ENCODE results near the gene TTYH2. TPM values are rescaled to one million over a fixed set of nuclear protein-coding genes. Genes with fewer than 3 reads are reported as not detected.
"Not testable (repeated sequence)": the region's sequence is repeated elsewhere in the genome, so short reads cannot be mapped to it uniquely, and the experiment has no call there.

Gene TTYH2
- total RNA-seq, 1 experiment from 2014 or later: 1.3 TPM

DNA sequence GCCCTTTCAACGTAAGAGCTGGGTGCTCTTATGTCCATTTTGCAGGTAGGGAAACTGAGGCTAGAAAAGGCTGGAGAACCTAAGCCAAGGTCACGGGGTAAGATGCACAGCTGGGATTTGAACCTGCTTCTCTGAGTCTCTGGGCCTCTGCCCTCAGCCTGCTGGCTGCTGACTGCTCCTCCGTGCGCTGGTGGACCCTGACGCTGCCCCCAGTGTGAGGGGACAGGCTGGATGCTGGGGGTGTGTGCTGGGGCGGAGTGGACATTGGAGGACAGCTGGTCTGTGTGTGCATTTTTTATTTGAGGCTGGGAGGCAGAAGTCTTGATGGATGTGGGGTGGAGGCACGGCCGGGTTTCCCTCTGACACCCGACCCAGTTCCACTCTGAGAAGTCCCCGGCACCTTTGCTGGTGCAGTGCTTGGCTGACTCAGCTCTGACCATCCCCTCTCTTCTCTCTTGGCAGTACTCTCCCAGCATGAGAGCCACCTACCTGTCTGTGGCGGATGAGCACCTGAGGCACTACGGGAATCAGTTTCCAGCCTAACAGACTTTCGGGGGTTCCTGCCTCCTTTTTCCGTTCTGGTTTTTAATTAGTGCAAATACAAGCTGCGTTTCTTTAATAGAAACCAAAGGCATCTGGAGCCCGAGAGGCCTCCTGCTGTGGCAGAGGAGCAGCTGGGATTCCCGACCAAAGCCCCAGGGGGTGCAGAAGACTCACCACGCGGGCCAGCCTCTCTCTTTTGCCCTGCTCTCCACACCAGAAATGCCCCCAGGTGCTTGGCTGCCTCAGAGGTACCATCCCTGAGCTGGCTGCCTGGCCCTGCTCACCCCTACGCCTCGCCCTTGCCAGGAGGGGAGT, 46.5 kb downstream of the TTYH2 start:
- DNase-seq (ENCODE audit: low spot score): peak; percentile 29

DNA sequence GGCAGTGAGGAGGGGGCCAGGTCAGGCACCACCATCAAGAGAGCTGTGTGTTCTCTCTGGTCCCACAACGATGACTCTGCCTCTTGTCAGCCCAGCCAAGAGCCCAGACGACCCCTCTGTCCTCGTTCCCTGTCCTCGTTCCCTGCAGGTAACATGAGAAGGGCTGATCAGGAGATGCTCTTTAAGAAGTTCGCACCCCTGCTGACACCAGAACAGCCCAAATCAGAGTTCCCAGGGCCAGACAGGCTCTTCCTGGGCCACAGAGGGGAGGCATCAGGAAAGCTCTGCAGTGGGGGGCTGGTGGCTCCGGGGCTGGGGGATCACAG, 47.1 kb downstream of the TTYH2 start:
- DNase-seq (ENCODE audit: low spot score): no peak

DNA sequence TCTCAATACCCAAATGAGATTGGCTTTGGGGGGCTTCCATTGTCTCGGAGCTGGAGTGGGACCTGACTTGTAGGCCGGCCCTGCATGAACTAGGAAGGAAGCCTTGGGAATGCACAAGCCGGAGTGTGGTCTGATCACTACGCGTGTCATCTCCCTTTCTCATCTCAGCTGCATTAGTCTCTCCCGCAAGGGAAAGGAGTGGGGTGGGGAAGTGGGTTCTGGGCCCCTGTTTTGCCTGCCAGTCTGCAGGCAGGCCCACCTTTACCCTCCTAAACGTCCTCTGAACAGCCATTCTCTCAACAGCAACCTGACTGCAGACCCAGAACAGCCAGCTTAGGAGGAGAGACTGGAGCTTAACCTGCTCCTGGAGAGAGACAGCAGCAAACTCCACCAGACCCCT, 49.2 kb downstream of the TTYH2 start:
- DNase-seq (ENCODE audit: low spot score): no peak

DNA sequence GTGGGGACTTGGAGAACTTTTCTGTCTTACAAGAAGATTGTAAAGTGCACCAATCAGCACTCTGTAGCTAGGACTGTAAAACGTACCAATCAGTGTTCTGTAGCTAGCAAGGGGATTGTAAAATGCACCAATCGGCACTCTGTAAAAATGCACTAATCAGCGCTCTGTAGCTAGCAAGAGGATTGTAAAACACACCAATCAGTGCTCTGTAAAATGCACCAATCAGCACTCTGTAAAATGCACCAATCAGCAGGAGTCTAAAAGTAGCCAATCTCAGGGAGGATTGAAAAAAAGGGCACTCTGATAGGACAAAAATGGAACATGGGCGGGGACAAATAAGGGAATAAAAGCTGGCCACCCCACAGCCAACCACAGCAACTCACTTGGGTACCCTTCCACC, 53.7 kb downstream of the TTYH2 start:
- DNase-seq (ENCODE audit: low spot score): not testable (repeated sequence)

DNA sequence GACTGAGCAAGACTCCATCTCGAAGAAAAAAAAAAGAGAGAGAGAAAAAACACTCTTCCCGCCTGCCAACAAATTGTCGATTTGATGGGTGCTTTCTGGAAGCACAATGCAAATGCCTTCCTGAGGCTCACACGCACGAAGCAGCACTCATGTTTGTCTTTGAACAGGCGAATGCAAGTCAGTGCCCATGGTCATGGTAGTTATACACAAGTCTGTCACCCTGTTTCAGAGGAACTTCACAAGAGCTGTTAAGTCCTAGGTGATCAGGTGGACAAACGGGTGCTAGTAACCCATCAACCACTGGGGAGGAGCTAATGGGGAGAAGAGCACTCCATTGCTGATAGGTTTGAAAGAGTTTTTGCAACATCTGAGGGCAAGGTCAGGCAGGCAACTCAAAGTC, 54.2 kb downstream of the TTYH2 start:
- DNase-seq (ENCODE audit: low spot score): no peak

DNA sequence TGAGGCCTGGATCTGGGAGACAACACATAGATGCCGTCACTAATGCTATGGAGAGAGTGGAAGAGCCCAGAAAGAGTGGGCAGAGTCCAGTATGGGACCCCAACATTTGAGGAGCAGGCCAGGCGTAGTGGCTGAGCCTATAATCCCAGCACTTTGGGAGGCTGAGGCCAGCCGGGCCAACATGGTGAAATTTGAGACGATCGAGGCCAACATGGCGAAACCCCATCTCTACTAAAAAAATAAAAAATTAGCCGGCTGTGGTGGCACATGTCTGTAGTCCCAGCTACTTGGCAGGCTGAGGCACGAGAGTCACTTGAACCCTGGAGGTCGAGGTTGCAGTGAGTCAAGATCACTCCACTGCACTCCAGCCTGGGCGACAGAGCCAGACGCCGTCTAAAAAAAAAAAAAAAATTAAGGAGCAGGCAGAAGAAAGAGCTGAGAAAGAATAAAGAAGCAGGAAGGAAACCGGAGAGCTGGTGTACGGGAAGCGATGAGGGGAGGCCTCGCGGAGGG, 54.7 kb downstream of the TTYH2 start:
- DNase-seq (ENCODE audit: low spot score): no peak

DNA sequence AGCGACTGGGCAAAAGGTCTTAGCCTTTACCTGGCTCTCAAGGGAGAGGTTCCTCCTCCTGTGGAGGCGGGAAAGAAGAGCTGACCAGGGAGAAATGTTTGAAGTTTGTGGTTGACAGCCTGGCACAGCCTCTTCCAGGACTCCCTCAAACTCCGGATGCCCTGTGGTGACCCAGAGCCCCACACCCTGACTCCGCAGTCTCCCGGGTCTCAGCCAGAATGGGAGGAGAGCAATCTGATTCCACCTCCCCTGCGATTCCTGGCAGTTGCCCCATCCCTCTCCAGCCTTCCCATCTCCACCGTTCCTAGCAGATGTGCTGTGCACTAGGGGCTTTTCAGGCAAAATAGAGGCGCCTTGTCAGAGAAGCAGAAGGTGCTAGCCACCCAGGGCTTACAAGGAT, 55.2 kb downstream of the TTYH2 start:
- peak; percentile 44 for DNase-seq (ENCODE audit: low spot score)

DNA sequence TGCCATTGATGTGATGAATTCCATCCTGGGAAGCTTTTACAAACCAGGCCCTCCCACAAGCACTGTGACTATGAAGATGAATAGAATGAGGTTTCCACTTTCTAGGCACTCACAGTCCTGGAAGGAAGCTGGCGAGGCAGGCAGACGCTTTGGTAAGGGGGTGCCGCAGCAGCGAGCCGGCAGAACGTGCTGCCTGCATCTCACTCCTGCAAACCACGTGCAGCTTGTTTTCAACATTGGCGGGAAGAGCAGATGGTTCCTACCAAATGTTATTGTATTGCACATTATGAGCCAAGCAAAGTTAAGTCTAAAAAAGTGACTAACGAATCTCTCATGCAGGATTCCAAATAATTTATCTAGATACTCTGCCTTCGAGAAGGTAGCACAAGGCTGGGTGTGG, 57.0 kb downstream of the TTYH2 start:
- DNase-seq (ENCODE audit: low spot score): no peak

DNA sequence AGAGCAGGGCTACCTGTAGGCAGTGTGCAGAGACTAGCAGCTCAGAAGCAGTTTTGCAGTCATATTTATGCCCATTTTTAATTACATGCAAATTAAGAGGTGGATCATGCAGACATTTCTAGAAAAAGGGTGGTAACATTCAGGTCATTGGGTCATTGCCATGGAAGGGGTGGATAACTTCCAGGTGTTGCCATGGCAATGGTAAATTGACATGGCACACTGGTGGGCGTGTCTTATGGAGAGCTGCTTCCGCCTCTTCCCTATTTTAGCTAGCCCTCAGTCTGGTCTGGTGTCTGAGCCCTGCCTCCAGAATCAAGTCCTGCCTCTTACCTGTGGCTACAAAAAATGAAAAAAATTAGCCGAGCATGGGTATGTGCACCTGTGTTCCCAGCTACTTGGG, 57.9 kb downstream of the TTYH2 start:
- DNase-seq (ENCODE audit: low spot score): no peak

DNA sequence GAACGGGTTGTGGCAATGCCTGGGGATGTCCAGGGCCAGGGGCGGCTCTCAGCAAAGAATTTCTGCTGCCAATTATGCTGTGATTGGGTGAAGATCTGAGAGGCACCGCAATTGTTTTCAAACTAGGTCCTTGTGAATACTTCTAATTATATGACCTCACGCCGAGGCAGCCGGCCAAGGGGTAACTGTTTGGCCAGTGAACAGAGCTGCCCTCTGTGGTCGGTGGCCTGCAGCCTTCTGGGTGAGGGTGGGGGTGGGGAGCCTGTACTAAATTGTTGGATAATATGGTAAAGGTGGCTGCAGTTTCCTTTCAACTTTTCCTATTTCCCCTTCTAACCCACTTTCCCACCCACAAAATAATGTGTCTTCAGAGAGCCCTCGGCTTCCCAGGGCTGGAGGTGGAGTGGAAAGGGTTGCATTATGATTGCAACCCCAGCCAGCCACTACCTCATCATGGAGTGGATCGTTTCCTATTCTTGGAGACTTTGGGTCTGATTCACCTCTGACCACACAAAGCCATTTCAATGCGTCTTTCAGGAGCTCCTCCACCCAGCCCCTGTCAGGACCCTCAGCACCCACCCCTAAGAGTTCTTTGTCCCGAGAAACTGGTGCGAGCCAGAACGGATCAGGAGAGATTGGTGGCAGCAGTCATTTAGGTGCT, 58.7 kb downstream of the TTYH2 start:
- peak; percentile 42 for DNase-seq (ENCODE audit: low spot score)

DNA sequence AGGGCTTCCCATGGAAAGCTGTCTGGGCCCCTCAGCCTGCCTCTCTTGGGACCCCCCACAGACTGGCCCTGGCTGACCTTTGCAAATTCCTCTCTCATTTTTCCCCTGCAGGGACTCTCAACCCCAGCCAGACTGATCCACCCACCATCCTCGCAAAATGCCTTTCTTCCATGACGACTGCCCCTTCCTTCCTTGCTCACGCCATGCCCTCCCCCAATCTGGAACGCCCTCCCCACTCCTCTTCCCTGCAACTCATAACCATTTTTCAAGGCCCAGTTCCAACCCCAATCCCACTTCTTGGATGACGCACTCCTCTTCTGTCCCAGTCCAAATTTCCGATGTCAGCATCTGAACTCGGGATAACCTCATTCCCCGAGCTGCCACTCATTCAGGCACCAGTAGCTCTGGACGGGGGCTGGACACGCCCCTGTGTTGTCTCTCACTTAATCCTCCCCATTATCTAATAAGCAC, 59.4 kb downstream of the TTYH2 start:
- no peak for DNase-seq (ENCODE audit: low spot score)

DNA sequence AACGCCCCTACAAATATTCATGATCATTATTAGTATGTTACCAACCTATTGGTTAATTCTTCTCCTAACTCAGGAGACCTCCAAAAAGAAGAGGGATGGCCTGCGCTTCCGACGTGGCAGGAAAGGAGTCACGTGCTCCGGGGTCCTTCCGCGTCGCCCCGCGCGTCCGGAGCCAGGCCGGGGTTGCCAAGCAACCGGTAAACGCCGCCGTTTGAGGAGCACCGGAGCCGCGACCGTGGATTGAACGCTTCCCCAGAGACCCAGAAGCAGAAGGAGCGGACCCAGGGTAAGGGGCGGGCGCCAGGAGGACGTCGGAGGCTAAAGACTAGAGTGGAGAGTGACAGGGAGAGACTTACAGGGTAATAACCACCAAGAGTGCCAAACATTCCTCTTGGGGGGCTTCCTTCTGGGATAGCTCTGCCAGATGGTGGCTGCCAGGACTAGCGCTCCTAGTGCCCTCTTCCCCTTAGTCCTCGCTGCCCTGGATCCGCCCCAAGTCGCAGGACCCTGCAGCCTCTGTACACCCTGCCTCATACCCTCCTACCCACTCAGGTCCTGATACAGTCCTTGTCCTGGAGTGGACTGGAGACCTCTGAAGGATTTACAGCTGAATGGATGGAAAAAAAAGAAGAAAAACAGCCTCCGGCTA, 60.8 kb downstream of the TTYH2 start, which contains the start of gene DNAI2:
Gene DNAI2, plus strand, starts transcription at position 175 of the 649 bp plus-strand sequence. CDS start 7,584 bp downstream, outside the sequence.
- no peak for DNase-seq (ENCODE audit: low spot score)

DNA sequence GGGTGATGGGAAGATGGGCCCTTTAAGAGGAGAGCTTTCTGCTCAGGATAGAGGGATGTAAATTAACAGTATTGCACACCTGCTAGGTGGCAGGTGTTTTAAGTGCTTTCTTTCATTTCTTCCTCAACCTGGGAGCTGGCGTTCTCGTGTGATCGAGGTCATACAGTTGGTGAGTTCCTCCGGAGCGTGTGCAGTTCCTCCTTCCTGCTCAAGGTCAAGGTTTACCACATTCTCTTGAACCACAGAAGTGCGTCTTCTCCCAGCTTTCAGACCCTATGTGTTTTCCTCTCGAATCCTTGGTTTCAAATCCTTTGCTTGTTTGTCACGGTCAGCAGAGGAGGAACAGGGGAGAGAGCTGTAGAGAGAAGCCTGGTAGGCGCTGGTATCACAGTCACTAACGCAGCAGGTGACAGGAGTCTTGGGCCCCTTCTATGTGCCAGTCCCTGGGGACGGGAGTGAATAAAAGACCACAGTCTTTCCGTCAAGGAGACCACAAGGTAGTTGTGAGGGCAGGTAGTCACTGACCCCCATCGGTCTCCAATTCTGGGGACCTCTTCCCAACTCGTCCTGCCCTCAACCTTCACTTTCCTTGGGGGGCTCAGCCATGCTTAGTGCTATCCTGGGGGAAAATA, 61.5 kb downstream of the TTYH2 start:
- no peak for DNase-seq (ENCODE audit: low spot score)

DNA sequence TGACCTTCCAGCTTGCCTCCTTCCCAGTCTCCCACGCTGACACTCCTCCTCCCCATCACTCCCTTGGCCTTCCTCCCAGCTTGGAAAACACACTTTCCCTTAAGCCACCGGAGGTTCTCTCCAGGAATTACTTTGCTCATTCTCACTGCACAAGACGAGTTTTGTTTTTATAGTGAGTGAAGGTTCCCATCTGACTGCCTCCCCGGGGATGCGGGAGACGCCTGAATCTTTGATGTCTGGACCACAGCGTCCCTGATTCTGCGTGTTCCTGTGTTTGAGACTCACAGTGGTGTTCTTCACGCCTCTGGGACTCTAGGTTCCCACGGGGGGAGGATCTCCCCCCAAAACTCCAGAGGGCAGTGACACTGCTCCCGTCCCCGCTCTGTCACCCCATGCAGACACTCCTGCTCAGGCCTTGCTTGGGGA, 62.7 kb downstream of the TTYH2 start:
- DNase-seq (ENCODE audit: low spot score): no peak

DNA sequence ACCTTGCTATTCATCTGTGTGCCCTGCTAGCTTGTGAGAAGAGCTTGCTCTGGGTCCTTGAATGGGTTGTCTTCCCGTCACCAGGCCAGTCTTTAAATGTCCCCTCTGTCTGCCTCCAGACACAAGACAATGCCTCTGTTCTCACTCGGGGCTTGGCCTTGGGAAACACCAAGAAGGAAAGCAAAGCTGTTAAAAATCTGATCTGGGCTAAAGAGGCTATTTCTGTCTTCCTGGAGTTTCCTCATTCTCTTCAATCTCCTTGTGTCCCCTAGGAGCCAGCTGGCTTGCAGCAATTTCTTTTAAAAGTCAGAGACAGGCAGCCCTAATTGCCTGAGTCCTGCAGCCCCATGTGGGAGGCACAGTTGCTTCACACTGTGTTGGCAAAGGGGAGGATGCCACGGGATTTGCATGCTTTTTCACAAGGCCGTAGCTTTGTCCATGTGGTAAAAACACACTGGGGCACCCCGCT, 63.2 kb downstream of the TTYH2 start:
- no peak for DNase-seq (ENCODE audit: low spot score)

DNA sequence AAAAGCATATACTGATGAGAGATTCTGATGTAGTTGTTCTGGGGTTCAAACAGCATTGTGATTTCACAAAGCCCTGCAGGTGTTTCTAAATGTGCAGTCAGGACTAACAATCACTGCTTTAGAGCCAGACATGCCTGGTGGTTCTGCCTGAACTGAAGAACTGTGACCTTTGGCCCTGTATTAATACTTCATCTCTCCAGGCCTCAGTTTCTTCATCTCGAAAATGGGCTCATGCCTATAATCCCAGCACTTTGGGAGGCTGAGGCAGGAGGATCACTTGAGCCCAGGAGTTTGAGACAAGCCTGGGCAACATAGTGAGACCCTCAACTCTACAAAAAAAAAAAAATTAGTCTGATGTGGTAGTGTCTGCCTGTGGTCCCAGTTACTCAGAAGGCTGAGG, 64.6 kb downstream of the TTYH2 start:
- no peak for DNase-seq (ENCODE audit: low spot score)

DNA sequence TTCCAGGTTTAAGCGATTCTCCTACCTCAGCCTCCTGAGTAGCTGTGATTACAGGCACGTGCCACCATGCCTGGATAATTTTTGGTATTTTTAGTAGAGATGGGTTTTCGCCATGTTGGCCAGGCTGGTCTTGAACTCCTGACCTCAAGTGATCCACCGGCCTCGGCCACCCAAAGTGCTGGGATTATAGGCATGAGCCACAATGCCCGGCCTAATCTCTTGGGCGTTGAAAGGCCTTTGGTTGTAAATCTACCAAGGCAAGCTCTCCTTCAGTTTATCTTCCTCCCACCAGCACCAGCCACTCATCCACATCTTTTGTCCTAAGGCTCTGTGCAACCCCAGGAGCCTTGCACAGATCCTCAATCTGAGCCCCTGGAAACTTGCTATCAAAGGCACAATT, 66.2 kb downstream of the TTYH2 start:
- DNase-seq (ENCODE audit: low spot score): not testable (repeated sequence)

DNA sequence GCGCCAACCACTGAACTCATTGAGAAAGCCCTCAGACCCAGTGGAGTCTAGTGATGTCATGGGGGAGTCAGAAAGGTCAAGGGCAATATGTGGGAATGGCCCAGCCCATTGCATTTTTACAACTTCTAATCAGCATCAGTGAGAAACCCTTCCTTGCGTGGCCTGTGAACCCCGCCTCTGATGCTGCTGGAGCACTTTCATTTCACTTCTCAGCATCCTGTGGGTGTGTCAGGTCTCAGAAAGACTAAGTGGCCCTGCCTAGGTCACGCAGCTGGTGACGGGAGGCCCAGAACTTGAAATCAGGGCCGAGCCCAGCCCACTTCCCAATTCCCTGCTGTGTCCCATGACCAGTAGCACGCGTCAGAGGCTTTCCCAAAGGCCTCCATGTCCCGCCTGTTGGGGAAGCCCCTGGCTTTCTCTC, 66.7 kb downstream of the TTYH2 start:
- peak; percentile 23 for DNase-seq (ENCODE audit: low spot score)

DNA sequence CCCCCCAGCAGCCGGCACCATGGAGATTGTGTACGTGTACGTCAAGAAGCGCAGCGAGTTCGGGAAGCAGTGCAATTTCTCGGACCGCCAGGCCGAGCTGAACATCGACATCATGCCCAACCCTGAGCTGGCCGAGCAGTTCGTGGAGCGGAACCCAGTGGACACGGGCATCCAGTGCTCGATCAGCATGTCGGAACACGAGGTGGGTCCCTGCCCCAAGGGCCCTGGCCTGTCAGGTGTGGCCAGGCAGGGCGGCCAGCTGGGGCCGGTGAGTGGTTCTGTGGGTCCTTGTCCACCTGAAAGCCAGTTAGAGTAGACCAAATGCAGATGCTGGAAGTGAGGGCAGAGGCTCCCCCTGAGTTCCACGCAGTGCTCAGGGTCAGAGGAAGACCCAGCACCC, 68.4 kb downstream of the TTYH2 start:
- no peak for DNase-seq (ENCODE audit: low spot score)

DNA sequence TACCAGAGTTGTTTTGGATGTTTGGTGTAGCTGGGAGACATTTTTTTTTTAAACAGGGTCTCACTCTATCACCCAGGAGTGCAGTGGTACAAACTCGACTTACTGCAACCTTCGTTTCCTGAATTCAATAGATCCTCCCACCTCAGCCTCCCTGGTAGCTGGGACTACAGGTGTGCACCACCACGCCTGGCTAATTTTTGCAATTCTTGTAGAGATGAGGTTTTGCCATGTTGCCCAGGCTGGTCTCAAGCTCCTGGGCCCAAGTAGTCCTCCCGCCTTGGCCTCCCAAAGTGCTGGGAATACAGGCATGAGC, 68.9 kb downstream of the TTYH2 start:
- DNase-seq (ENCODE audit: low spot score): not testable (repeated sequence)

DNA sequence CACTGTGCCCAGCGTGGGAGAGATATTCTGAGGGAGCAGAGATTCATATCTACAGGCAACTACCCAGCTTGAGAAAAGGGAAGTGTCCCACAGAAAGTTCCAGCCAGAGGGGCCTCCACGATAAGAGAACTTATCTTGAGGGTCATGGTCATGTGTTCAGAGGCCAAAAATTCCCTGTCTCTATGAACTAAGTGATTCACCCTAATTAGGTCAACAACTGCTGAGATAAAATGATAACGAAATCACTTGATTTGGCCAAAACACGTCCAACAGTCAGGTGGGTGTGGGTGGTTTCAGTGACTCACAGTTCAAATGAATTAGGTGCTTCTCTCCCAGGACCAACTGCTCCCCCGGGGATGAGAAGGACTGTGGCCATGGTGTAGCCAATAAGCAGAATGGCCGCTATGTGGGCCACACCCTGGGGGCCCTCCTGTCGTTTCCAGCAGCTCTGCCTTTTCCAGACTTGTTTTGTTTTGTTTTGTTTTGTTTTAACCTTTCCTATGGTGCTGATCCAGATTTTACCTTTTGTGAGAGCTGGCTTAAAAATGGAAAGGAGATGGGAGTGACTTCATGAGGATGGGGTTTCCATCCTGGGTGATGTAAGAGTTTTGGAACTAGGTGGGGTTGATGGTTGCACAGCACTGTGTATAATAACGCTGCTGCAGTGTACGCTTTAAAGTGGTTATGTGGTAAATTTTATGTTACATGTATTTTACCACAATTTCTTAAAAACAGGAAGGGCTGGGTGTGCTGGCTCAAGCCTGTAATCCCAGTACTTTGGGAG, 69.4 kb downstream of the TTYH2 start:
- peak; percentile 97 for DNase-seq (ENCODE audit: low spot score)

Data from A172 (cell line).